ENCODE data around the gene NAT10.
A peak's percentile ranks its signal among the peaks of the same experiment; 100 is the strongest.

NAT10 gene

DNA sequence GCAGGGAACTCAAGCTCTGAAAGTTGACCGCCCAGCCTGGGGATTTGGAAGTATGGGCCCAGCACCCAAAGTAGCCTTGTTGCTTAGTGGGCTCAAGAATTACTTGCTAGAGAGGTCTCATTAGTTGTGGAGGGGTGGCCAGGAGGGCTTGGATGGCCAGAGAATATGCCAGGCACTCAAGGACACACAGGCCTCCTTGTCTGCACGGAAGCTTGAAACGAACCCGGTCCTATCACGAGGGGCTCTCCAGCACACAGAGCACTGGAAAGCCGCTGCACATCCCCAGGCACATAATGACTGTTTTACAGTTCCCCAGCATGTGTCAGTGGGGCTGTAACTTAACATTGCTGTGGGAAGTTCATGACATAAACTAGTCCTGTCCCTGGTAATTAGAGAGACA is 55.9 kb downstream of the NAT10 start:
- in situ Hi-C loops (cut with HindIII; ENCODE audit: low pct_ligation_motif_present, low pct_unique_long_range_greater_than_20kb, low sequenced_read_pairs) = loop anchor here (25.0 kb wide), 1 partner anchor 326 kb away; no protein-coding TSS in a partner anchor
- no peak for DNase-seq

DNA sequence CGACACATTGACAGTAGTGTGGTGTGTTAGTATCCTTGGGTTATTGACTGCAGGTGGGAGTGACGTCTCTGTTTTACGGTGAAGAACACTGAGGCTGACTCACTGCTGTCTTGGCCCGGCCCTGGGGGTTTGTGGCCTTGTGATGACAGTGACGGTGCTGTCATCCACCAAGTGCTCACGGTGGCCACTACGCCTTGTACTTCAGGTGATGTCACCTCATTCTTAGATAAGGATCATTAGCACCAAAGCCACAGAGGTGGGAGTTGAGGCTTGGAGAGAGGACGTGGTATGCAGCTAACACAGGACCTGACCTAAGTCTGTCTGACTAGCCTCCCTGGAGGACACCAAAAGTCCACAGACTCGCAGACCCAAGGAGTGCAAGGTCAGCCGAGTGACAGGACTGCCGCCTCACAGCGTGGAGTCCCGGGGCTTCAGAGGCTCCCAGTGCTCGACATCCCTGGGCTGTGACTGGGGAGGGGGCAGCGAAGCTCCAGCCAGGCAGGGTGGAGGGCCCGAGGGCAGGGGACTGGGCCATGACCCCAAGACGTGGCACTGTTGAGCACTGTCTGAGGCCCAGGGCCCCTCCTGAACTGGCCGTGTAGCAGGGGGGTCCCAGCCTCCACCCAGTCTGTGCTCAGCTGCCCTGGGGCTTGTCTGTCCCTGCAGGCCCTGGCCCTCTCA is 56.5 kb downstream of the NAT10 start:
- in situ Hi-C loops (cut with HindIII; ENCODE audit: low pct_ligation_motif_present, low pct_unique_long_range_greater_than_20kb, low sequenced_read_pairs) = loop anchor here (25.0 kb wide), 1 partner anchor 325 kb away; no protein-coding TSS in a partner anchor

DNA sequence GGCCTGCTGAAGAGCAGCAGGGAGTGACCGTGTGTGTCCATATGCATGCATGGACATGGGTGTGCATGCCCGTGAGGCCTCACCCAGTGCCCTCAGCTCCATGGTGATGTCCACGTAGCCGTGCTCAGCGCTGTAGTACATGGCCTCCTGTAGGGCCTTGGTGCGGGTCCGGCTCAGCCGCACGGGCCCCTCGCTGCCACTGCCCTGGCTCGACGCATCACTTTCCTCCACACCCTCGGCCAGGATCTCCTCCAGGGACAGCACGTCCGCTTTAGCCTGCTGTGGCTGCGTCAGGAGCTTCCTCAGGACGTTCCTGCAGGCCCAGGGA is 57.0 kb downstream of the NAT10 start:
- in situ Hi-C loops (cut with HindIII; ENCODE audit: low pct_ligation_motif_present, low pct_unique_long_range_greater_than_20kb, low sequenced_read_pairs) = loop anchor here (25.0 kb wide), 1 partner anchor 325 kb away; no protein-coding TSS in a partner anchor
- DNase-seq = no peak

More for the DNA sequence above, 56.5 kb downstream of the NAT10 start:
- DNase-seq = no peak

DNA sequence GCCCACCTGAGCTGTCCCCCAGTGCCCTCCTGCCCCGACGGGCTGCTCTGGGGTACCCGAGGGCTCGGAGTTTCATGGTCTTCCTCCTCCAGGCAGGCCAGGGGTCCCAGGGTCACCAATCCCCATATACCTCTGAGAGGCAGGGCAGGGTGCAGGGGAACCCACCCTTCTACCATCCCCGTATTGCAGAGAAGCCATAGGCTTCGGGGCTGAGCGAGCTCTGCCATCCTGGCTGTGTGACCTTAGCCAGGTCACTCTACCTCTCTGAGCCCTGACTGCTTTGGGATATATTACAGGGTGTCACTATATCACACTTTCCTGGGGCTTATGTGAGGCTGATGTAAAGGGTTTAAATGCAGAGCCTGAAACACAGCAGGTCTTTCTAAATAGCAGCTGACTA is 57.4 kb downstream of the NAT10 start:
- no peak for DNase-seq
- in situ Hi-C loops (cut with HindIII; ENCODE audit: low pct_ligation_motif_present, low pct_unique_long_range_greater_than_20kb, low sequenced_read_pairs) = loop anchor here (25.0 kb wide), 1 partner anchor 324 kb away; no protein-coding TSS in a partner anchor

DNA sequence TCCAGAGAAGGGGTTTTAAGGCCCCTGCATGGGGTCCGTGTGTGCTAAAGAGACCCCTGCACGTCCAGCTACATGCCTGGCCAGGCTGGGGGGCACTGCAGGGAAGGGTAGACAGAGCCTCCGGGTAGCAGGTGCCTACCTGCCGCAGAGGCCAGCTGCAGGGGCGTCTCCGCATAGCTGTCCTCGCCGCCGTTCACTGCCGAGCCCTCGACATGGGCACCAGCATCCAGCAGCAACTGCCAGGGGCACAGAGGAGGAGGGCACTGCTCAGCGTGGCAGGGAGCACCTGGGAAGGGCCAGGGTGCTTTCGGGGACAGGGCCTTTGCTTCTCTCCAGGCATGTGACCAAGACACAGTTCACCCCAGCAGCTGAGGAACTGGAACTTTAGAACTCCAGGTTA is 59.7 kb downstream of the NAT10 start:
- no peak for DNase-seq
- in situ Hi-C loops (cut with HindIII; ENCODE audit: low pct_ligation_motif_present, low pct_unique_long_range_greater_than_20kb, low sequenced_read_pairs) = loop anchor here (25.0 kb wide), 1 partner anchor 322 kb away; no protein-coding TSS in a partner anchor

DNA sequence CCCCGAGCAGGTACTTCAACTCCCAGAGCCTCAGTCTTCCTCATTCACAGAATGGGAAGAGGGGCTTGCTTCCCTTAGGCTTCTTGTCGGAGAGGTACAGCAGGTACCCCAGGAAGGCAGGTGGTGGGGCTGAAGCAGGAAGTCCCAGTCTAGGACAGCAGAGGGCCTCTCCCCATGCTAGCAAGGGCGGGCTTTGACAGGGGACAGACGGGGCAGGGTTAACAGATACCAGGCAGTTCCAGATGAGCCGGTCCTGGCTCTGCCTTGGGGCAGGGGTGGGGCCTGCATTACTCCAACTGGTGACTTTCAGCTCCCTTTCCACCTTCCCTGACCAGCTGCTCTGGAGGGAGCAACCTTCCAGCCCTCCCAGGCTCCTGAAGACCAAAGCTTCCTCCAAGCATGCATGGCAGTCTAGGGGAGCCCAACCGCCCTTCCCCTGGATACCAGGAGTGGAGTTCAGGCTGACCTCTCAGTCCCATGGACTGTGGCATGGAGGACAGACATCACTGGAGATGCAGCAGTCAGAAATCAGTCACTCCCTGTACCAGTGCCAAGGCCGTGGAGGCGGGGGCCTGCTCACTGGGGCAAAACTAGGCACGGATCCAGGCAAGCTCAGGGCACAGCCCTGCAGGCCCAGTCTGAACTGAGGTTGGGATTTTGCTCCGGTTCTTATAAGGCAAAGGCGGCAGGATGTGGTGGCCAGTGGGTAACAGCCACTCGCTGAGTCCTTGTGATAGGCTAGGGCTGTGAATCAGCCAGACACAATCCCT is 60.5 kb downstream of the NAT10 start:
- DNase-seq = no peak
- in situ Hi-C loops (cut with HindIII; ENCODE audit: low pct_ligation_motif_present, low pct_unique_long_range_greater_than_20kb, low sequenced_read_pairs) = loop anchor here (25.0 kb wide), 1 partner anchor 321 kb away; no protein-coding TSS in a partner anchor

DNA sequence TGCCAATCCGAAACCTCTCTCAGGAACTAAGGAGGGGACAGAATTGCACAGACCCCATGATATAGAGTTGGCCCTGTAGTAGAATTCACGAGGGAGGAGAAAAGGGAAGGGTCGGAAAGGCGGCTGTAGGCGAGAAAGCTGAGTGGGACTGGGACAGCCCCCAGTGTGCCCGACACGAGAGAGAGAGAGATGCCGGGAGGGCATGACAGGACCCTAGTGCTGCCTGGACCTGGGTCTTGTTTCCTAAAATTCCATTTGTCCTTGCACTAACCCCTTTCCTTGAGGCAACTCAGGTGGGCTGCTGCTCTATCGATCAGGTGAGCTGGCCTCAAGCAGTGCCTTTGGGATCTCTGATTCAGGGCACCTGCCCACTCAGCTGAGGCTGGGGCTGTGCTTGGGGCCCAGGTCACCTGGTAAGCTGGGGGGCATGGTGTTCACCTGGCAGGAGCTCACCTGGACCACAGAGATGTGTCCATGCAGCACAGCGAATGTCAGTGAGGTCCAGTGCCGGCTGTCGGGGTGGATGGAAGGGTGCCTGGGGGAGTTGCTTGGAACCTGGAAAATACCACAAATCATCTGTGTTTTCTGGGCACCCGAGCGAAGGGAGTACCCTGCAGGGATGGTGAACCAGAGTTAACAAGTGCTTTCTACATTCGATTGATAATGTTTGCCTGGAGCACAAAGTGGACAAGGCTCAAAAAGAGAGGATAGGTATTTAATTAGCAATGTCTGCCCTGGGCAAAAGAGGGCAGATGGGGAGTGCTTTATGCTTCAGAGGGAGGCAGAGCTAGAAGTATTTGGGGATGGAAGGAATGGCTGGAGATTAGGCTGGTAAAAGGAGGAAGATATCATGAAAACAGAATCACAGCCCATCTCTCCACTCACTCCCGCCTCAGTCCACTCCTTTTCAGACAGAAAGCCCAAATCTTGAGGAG is 61.6 kb downstream of the NAT10 start:
- in situ Hi-C loops (cut with HindIII; ENCODE audit: low pct_ligation_motif_present, low pct_unique_long_range_greater_than_20kb, low sequenced_read_pairs) = loop anchor here (25.0 kb wide), 1 partner anchor 320 kb away; no protein-coding TSS in a partner anchor
- no peak for DNase-seq

DNA sequence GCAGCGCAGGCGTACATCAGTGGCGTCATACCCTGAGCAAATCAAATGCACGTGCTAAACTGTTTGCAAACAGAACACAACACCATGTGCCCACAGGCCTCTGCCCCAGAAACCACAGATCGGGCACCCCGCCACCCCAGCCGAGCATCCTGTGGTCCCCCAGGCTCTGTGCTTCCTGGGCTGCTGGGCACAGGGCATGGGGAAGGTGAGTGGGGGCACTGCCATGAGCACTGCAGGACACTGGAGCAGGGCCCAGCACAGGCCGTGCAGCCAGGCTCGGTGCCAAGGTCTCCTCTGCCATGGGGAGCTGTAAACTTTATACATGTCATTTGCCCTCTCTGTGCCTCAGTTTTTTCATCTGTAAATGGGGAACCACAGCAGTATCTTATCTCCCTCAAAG is 62.5 kb downstream of the NAT10 start:
- in situ Hi-C loops (cut with HindIII; ENCODE audit: low pct_ligation_motif_present, low pct_unique_long_range_greater_than_20kb, low sequenced_read_pairs) = loop anchor here (25.0 kb wide), 1 partner anchor 319 kb away; no protein-coding TSS in a partner anchor

DNA sequence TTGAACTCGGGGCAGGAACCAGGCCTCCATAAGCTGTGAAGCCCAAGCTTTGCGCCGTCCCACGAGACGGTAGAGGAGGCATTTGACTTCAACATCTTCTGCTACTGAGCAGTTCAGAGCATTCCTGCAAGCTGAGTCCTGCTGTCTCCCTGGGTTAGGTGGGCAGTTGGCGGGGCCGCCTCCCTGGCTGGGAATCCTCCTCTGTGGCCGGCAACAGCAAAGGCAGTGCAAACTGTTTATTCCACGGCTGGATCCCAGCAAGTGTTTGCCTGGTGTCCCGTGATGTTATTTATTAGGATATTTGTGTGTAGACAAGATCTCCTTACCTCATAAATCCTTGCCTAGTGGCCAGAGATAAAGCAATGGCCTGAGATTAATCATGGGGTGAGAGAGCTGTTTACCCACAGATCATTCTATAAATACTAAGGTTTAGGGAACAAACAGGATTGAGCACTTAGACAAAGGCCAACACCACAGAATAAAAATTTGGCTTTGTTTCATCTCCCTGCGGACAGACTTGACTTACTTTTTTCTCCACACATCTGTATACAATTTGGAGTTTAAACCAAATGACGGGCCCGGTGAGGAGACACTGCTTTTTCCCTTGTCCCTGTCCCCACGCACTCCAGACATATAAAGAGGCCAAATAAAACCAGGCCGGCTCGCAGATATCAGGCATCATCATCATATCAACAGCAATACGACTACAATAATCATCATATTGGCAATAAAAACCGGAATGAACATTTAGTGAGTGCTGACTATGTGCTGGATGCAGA is 63.4 kb downstream of the NAT10 start:
- in situ Hi-C loops (cut with HindIII; ENCODE audit: low pct_ligation_motif_present, low pct_unique_long_range_greater_than_20kb, low sequenced_read_pairs) = loop anchor here (25.0 kb wide), 1 partner anchor 318 kb away; no protein-coding TSS in a partner anchor
- no peak for DNase-seq

More for the DNA sequence above, 62.5 kb downstream of the NAT10 start:
- no peak for DNase-seq

DNA sequence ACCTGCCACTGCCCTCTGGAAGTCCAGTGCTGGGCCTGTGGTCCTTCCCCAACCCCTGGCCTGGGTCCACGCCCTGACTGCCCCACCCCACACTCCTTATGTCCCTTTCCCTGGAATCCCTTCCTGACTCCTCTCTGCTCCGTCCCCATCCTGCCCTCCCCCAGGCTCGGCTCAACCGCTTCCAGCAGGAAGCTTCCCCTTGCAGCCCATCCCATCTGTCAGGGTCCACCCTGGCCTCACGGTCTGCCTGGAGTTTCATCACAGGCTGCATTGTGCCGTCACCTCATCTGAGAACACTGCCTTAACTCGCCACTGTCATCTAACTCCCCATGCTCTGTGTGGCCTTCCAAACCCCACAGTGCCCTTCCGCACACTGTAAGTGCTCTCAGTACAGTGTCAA is 64.3 kb downstream of the NAT10 start:
- in situ Hi-C loops (cut with HindIII; ENCODE audit: low pct_ligation_motif_present, low pct_unique_long_range_greater_than_20kb, low sequenced_read_pairs) = loop anchor here (25.0 kb wide), 1 partner anchor 318 kb away; no protein-coding TSS in a partner anchor

DNA sequence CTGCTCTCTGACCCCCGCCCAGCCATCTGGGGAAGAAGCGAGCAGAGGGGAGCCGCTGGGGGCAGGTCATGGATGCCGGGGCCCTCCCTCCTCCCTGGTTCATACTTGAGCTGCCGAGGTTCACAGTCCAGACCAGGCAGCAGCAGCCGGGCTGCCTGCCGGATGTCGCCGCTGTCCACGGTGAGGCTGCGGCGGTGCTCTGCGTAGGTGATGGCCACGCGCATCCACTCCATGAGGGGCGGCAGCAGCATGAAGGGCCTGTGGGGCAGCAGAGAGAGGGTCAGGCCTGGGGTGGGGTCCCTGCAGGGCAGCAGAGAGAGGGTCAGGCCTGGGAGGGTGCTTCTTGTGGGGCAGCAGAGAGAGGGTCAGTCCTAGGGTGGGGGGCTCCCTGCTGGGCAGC is 67.6 kb downstream of the NAT10 start:
- in situ Hi-C loops (cut with HindIII; ENCODE audit: low pct_ligation_motif_present, low pct_unique_long_range_greater_than_20kb, low sequenced_read_pairs) = loop anchor here (25.0 kb wide), 1 partner anchor 314 kb away; no protein-coding TSS in a partner anchor
- no peak for DNase-seq

More for the DNA sequence above, 64.3 kb downstream of the NAT10 start:
- DNase-seq = no peak

DNA sequence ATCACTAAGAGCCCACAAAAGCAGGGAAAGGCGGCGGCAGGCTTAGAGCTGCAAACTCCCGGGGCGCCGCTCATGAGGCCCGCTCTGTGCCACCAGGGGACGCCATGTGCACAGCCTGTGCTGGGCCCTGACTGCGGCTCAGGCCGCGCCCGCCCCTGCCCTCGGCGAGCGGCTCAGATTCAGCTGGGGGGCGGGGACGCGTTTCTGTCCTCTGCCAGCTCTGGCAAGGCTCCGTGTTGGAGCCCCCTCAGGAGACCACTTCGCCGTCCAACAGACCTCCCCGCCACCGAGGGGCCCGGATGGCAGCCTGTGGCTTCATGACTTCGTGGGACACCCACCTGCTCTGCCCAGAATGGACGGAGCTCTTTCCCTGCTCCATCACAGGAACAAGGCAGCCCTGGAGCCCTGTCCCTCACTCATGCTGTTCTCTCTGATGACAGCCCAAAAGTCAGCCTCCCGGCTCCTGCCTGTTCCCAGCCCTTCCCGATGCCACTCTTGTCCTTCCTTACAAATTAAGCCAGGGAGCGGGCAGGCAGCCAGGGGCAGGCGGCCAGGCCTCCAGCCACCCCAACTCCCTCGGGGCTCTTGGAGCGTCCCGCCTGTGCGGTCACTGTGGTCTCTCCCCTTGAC is 69.1 kb downstream of the NAT10 start:
- in situ Hi-C loops (cut with HindIII; ENCODE audit: low pct_ligation_motif_present, low pct_unique_long_range_greater_than_20kb, low sequenced_read_pairs) = loop anchor here (25.0 kb wide), 1 partner anchor 313 kb away; no protein-coding TSS in a partner anchor

DNA sequence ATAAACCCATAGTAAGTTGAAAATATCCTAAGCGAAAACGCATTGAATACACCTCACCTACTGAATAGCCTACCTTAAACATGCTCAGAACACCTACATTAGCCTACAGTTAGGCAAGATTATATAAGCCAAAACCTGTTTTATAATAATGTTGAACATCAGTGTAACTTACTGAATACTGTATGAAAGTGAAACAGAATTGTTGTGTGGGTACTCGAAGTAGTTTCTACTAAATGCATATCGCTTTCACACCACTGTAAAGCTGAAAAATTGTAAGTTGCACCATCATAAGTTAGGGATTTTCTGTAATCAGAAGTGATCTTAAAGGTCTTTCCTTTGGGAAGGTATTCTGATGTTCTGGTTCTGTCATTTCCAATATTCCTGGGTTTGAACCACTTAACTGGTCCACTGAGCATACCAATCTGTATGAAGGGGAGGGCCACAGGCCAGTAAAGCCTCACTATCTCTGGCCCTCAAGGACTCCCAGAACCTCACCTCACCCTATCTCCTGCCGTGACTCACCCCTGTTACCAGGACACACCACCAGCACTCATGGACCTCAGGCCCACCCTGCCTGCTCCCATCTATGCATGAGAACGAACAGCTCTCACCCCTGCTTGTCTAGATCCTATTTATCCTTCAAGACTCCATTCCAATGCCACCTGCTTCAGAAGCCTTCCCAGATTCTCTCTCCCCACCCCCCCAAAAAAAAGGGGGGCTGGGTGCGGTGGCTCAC is 70.0 kb downstream of the NAT10 start:
- no peak for DNase-seq
- in situ Hi-C loops (cut with HindIII; ENCODE audit: low pct_ligation_motif_present, low pct_unique_long_range_greater_than_20kb, low sequenced_read_pairs) = no loop called here

More for the DNA sequence above, 69.1 kb downstream of the NAT10 start:
- peak; percentile 69 for DNase-seq

DNA sequence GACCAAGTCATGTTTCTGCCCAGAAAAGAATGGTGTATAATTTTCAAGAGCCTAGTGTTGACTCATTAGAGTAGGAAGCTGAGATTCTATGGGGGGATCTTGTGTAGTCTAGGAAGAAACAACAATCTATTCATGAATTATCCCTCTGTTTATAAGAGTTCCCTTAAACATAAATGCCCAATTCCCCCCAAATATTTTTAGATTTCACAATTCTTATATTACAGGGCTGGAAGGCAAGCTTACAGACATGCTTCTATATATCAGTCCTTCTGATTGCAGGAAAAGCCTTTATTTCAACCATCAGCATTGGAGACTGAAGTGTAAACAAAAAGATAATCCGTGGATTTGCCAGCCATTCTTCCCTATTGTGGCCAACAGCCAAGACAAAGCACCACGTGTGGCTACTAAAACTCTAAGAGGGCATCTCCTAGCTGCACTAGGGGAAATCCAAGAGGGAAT is 71.4 kb downstream of the NAT10 start:
- in situ Hi-C loops (cut with HindIII; ENCODE audit: low pct_ligation_motif_present, low pct_unique_long_range_greater_than_20kb, low sequenced_read_pairs) = no loop called here
- DNase-seq = no peak

DNA sequence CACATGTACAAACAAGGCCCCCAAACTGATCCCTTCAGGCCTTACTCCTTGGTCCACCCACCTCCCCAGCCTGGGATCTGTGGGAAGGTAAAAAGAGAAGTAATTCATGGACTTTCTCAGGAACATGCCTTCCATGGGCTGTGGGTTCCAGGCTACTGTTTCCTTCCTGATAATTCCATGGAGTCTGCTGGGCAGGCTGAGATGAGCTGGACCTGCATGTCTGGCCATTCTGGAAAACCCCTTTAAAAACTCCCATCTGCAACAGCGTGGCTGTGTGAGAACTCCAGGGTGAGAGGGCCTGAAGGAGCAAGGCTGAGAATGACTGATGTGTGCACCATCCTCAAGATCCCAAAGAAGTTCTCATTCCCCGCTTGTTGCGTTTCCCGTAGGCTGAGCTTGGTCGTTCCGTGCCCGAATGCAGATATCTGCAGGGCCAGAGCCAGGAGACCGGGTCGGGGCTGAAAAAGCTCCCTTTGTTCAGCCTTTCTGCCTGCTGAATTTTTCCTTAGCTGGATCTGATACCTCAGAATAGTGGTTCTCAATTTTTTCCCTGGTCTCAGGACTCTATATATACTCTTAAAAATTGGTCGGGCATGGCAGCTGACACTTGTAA is 72.9 kb downstream of the NAT10 start:
- no peak for DNase-seq
- in situ Hi-C loops (cut with HindIII; ENCODE audit: low pct_ligation_motif_present, low pct_unique_long_range_greater_than_20kb, low sequenced_read_pairs) = no loop called here

DNA sequence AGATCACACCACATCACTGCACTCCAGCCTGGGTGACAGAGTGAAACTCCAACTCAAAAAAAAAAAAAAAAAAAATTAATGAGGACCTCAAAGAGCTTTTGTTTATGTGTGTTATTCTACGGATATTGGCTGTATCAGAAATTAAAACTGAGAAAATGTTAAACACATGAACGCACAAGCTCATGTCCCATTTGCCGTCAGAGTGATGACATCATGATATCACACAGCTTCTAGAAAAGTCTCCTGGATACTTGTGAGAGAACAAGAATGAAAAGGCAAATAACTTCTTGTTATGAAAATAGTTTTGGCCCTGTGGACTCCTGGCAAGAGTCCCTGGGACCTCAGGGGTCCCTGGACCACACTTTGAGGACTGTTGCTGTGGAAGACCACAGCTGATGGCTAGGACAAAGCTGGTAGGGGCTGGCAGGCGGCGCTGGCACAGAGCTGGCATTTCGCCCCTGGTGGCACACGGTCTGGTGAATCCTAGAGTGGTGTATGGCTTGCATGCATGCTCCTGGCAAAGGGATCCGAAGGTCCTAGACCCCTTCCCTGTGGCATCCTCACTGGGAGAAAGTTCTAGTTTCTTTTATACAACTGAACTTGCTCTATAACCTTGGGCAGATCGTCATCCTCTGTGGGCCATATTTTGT is 73.7 kb downstream of the NAT10 start:
- no peak for DNase-seq
- in situ Hi-C loops (cut with HindIII; ENCODE audit: low pct_ligation_motif_present, low pct_unique_long_range_greater_than_20kb, low sequenced_read_pairs) = no loop called here

All from ACHN (cell line).